GM13977 (cell line): ENCODE results near the gene MPST.

Experiments used
- DNase-seq: peaks from one replicate; pipeline ENCODE4 v3.0.0; 2012; ENCODE audit warnings: low spot score
- CTCF ChIP-seq: IDR thresholded peaks from 2 replicates; pipeline ENCODE4 v1.5.1; 2012; ENCODE audit warnings: mild to moderate bottlenecking, control low read depth; ENCODE audit not compliant: insufficient read depth; ENCODE audit errors: extremely low read depth, missing control alignments
- in situ Hi-C: fragments of 300-500 bp; cut with MboI; formaldehyde crosslinking; loops from one replicate; pipeline ENCODE4 v1.12.0; 2022; ENCODE audit warnings: low sequenced_read_pairs, low pct_unique_long_range_greater_than_20kb, mixed read lengths, inconsistent platforms; ENCODE audit not compliant: unreplicated experiment

The MPST gene

GRCh38 chr22:36990457-36990856 is 29.1 kb upstream of the MPST start:
- no peak for TF ChIP-seq CTCF
- DNase-seq, result no peak
- in situ Hi-C loops, result no loop called here

- TF ChIP-seq CTCF, result no peak
- in situ Hi-C loops, result no loop called here
- no peak for DNase-seq
These were observed 28.3 kb upstream of the MPST start for GRCh38 chr22:36991206-36991605.

GRCh38 chr22:36997746-36998145 is 21.8 kb upstream of the MPST start:
- TF ChIP-seq CTCF, result no peak
- no peak for DNase-seq
- in situ Hi-C loops, result no loop called here

- no peak for TF ChIP-seq CTCF
- no peak for DNase-seq
- in situ Hi-C loops, result no loop called here
These were observed 20.8 kb upstream of the MPST start for GRCh38 chr22:36998620-36999351.

- in situ Hi-C loops, result no loop called here
- DNase-seq, result no peak
- no peak for TF ChIP-seq CTCF
These were observed 20.1 kb upstream of the MPST start for GRCh38 chr22:36999463-36999862.

DNA sequence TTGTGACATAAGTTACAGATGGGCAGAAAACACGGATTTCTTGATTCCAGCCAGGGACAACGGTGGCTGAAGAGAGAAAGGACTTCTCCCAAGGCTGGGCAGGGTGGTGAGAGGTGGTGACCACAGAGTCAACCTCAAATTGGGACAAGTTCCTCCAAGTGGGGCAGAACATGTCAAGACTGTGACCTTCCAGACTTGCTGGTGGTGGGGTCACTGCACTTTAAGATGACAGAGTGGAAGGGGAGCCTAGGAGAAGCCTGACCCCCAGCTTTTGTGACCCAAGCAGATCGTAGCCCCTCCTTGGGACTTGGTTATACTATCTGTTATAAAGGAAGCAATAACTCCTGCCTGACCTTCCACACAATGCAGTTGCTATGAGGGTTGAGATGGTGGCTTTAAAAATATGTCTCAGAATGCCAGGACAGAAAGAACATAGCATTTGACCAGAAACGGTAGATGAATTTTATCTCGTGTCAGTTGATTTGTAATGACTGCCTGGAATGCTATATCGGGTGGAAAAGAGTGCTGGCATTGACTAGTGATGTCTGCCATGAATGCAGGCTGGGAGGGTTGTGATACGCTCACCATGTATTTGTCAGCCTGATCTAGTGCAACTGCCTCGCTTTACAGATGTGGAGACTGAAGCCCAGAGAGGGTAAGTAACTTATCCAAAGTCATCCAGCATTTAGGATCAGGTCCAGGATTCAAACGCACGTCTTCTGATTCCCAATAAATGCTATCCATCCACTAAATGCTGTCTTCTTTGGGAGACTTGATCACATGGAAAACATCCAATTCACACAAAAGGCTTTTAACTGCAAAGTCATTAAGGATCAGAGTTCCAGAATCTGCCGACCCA is 18.6 kb upstream of the MPST start:
- no peak for DNase-seq
- in situ Hi-C loops, result no loop called here
- TF ChIP-seq CTCF, result no peak
